Nephron progenitor cell (in vitro differentiated cells): ENCODE data around the gene PATJ.
"Not testable (repeated sequence)": the region's sequence is repeated elsewhere in the genome, so short reads cannot be mapped to it uniquely, and the experiment has no call there.

Experiments
- DNase-seq: peaks from one replicate; pipeline ENCODE4 v3.0.0; 2021
- H3K27ac Mint-ChIP-seq: 2 replicates; pipeline ENCODE4 v1.8.0; 2021; ENCODE audit warnings: mild to moderate bottlenecking, moderate library complexity, mixed read lengths
- H3K27me3 Mint-ChIP-seq: 2 replicates; pipeline ENCODE4 v1.8.0; 2021; ENCODE audit warnings: mild to moderate bottlenecking, low read depth, mixed read lengths; ENCODE audit not compliant: poor library complexity
- H3K36me3 Mint-ChIP-seq: 2 replicates; pipeline ENCODE4 v1.8.0; 2021; ENCODE audit warnings: low read depth, mixed read lengths
- H3K4me1 Mint-ChIP-seq: 2 replicates; pipeline ENCODE4 v1.8.0; 2021; ENCODE audit warnings: mixed read lengths
- H3K4me3 Mint-ChIP-seq: 2 replicates; pipeline ENCODE4 v1.8.0; 2021; ENCODE audit warnings: mild to moderate bottlenecking, moderate library complexity, mixed read lengths
- H3K9me3 Mint-ChIP-seq: 2 replicates; pipeline ENCODE4 v1.8.0; 2021; ENCODE audit warnings: mild to moderate bottlenecking, moderate library complexity, mixed read lengths
- CTCF ChIP-seq: fragments of 200-600 bp; sonication (generic); IDR thresholded peaks from 2 replicates; pipeline ENCODE4 v1.5.0; 2021; ENCODE audit warnings: antibody characterized with exemption

The PATJ gene

GRCh38 chr1:61782771-61783170 is 40.5 kb downstream of the PATJ start:
- Mint-ChIP-seq H3K9me3 (no peaks in the 10 kb centered on the region), H3K27ac (no peak overlapping the region), H3K36me3 (peaks cover 4% of the 10 kb centered on the region), H3K4me1 (no peaks in the 10 kb centered on the region), H3K27me3 (peaks cover 2% of the 10 kb centered on the region), H3K4me3 (no peak overlapping the region)
- no peak for TF ChIP-seq CTCF
- no peak for DNase-seq

- no peaks in the 10 kb centered on the region for H3K4me1 Mint-ChIP-seq
- no peak overlapping the region for H3K4me3 Mint-ChIP-seq
- no peak for TF ChIP-seq CTCF
- no peak for DNase-seq
- H3K9me3 Mint-ChIP-seq: no peaks in the 10 kb centered on the region
- peaks cover under 1% of the 10 kb centered on the region for H3K27me3 Mint-ChIP-seq
- H3K27ac Mint-ChIP-seq: no peak overlapping the region
- peaks cover 4% of the 10 kb centered on the region for H3K36me3 Mint-ChIP-seq
Observed at GRCh38 chr1:61784726-61785125, 42.4 kb downstream of the PATJ start.

- no peak for DNase-seq
- no peak overlapping the region for H3K27ac Mint-ChIP-seq
- no peak for TF ChIP-seq CTCF
- no peaks in the 10 kb centered on the region for H3K9me3 Mint-ChIP-seq
- no peaks in the 10 kb centered on the region for H3K27me3 Mint-ChIP-seq
- H3K4me3 Mint-ChIP-seq: no peak overlapping the region
- H3K4me1 Mint-ChIP-seq: no peaks in the 10 kb centered on the region
- peaks cover 19% of the 10 kb centered on the region for H3K36me3 Mint-ChIP-seq
Observed at GRCh38 chr1:61790837-61791236, 48.6 kb downstream of the PATJ start.

- Mint-ChIP-seq H3K36me3 (peaks cover 45% of the 10 kb centered on the region), H3K4me1 (no peaks in the 10 kb centered on the region), H3K9me3 (peaks cover 4% of the 10 kb centered on the region), H3K27ac (no peak overlapping the region), H3K27me3 (no peaks in the 10 kb centered on the region), H3K4me3 (no peak overlapping the region)
- DNase-seq: no peak
- TF ChIP-seq CTCF: no peak
Observed at GRCh38 chr1:61797045-61797755, 54.9 kb downstream of the PATJ start.

GRCh38 chr1:61801047-61801446 is 58.8 kb downstream of the PATJ start:
- not testable (repeated sequence) for H3K4me3 Mint-ChIP-seq, DNase-seq, H3K27ac Mint-ChIP-seq, H3K27me3 Mint-ChIP-seq, H3K9me3 Mint-ChIP-seq, H3K4me1 Mint-ChIP-seq
- H3K36me3 Mint-ChIP-seq: peaks cover 39% of the 10 kb centered on the region

GRCh38 chr1:61807606-61808140 is 65.4 kb downstream of the PATJ start:
- H3K36me3 Mint-ChIP-seq: peaks cover 14% of the 10 kb centered on the region
- H3K27ac Mint-ChIP-seq: no peak overlapping the region
- DNase-seq: no peak
- no peak for TF ChIP-seq CTCF
- H3K27me3 Mint-ChIP-seq: no peaks in the 10 kb centered on the region
- no peak overlapping the region for H3K4me3 Mint-ChIP-seq
- no peaks in the 10 kb centered on the region for H3K9me3 Mint-ChIP-seq
- H3K4me1 Mint-ChIP-seq: no peaks in the 10 kb centered on the region
